ENCODE data around the gene COL11A2. TPM values are rescaled to one million over a fixed set of nuclear protein-coding genes. Genes with fewer than 3 reads are reported as not detected.

COL11A2 gene
- total and polyA plus RNA-seq, 2 of the 13 experiments (the other 11 are each of a cell fraction or from before 2014, with no cell fraction given) = 0.55 TPM

- TF ChIP-seq HNF1B (CRISPR knock-in tag; IDR thresholded peaks at IDR 0.05) (peak; percentile 93), ZNF333 (CRISPR knock-in tag; IDR thresholded peaks at IDR 0.05; ENCODE audit: borderline replicate concordance) (no peak; the same call in 1 of the 2 replicates), ZNF644 (CRISPR knock-in tag; IDR thresholded peaks at IDR 0.05; ENCODE audit: low read depth) (peak; percentile 79), KLF12 (CRISPR knock-in tag; IDR thresholded peaks at IDR 0.05; ENCODE audit: borderline replicate concordance) (no peak), ZNF337 (CRISPR knock-in tag; IDR thresholded peaks at IDR 0.05; ENCODE audit: borderline replicate concordance, low read depth) (no peak), RXRB (CRISPR knock-in tag; IDR thresholded peaks at IDR 0.05; ENCODE audit: borderline replicate concordance) (peak; percentile 99), KMT2A (CRISPR knock-in tag; IDR thresholded peaks at IDR 0.05) (no peak), ZHX2 (IDR thresholded peaks at IDR 0.05; ENCODE audit: low read depth) (0 out of 2 replicates have a peak, but pooled peaks have one; percentile 11), ZHX2 (CRISPR knock-in tag; IDR thresholded peaks at IDR 0.05; ENCODE audit: borderline replicate concordance) (no peak), ZNF281 (CRISPR knock-in tag; IDR thresholded peaks at IDR 0.05; ENCODE audit: borderline replicate concordance) (peak; percentile 92), MAFK (conservative IDR thresholded peaks at IDR 0.05 in 1 of 2, IDR thresholded peaks at IDR 0.05 in 1 of 2; ENCODE audit: low read length in 2 of 2) (no peak), ZBTB2 (CRISPR knock-in tag; IDR thresholded peaks at IDR 0.05; ENCODE audit: low read depth) (peak; percentile 87), ZNF282 (IDR thresholded peaks at IDR 0.05; ENCODE audit: partially characterized antibody) (no peak), SMC3 (IDR thresholded peaks at IDR 0.05; ENCODE audit: low read length) (peak; percentile 47), ZBTB1 (CRISPR knock-in tag; IDR thresholded peaks at IDR 0.05; ENCODE audit: borderline replicate concordance) (no peak), KDM1A (CRISPR knock-in tag; IDR thresholded peaks at IDR 0.05) (peak; percentile 93; the same call in 1 of the 2 replicates)
These were observed 6.0 kb upstream of the COL11A2 start (continued) for GRCh38 chr6:33198159-33198852.
